A549 (cell line): ENCODE data around the gene AMOTL1.

Source experiments
- BCL3 ChIP-seq: fragments of >200 bp; sonication (Bioruptor Twin); formaldehyde crosslinking; IDR thresholded peaks from 3 replicates; pipeline ENCODE4 v1.6.1; 2016
- CTCF ChIP-seq: fragments of >200 bp; sonication (Bioruptor Twin); formaldehyde crosslinking; IDR thresholded peaks from 3 replicates; pipeline ENCODE4 v1.5.1; 2016
- E2F6 ChIP-seq: IDR thresholded peaks from 2 replicates; pipeline ENCODE4 v1.6.1; 2012; ENCODE audit warnings: low read depth, borderline replicate concordance
- ESRRA ChIP-seq: fragments of 150-350 bp; IDR thresholded peaks from 2 replicates; pipeline ENCODE4 v1.6.1; 2014; ENCODE audit warnings: mild to moderate bottlenecking, low read length, borderline replicate concordance
- HOXA7 ChIP-seq: fragments of 250-450 bp; sonication (Bioruptor Pico); IDR thresholded peaks from 2 replicates; pipeline ENCODE4 v1.5.0; 2020; ENCODE audit warnings: mild to moderate bottlenecking, moderate library complexity
- JUN ChIP-seq, 2 experiments: fragments of >200 bp; sonication (Bioruptor Twin); formaldehyde crosslinking; IDR thresholded peaks; 2 replicates in 1 of 2; 3 replicates in 1 of 2; pipeline ENCODE4 v1.6.1; 2016 to 2017
- JUNB ChIP-seq: fragments of >200 bp; sonication (Bioruptor Twin); formaldehyde crosslinking; IDR thresholded peaks from 2 replicates; pipeline ENCODE4 v1.6.1; 2016
- MAX ChIP-seq: IDR thresholded peaks from 2 replicates; pipeline ENCODE4 v1.6.1; 2012
- NFE2L2 ChIP-seq: fragments of 150-350 bp; conservative IDR thresholded peaks from 2 replicates; pipeline ENCODE4 v1.6.1; 2014; ENCODE audit warnings: low read length
- POLR2A ChIP-seq: IDR thresholded peaks from 2 replicates; pipeline ENCODE4 v1.6.1; 2012; ENCODE audit warnings: mild to moderate bottlenecking, low read length
- POLR2AphosphoS2 ChIP-seq: conservative IDR thresholded peaks from 2 replicates; pipeline ENCODE4 v1.6.1; 2012; ENCODE audit warnings: low read length, improper control_type of control experiment, inconsistent platforms
- TP53 ChIP-seq: fragments of 250-450 bp; sonication (Bioruptor Pico); IDR thresholded peaks from 2 replicates; pipeline ENCODE4 v1.5.0; 2021; ENCODE audit warnings: mild to moderate bottlenecking, moderate library complexity
- USF2 ChIP-seq: fragments of 450-650 bp; IDR thresholded peaks from 2 replicates; pipeline ENCODE4 v1.6.1; 2014; ENCODE audit warnings: antibody characterized with exemption

GRCh38 chr11:94750319-94751217 lies 17.6 kb upstream of the AMOTL1 start:
- no peak for TF ChIP-seq JUN (IDR thresholded peaks at IDR 0.05)
- TF ChIP-seq POLR2AphosphoS2: no peak
- TF ChIP-seq HOXA7 (CRISPR knock-in tag): no peak
- no peak for TF ChIP-seq CTCF
- no peak for TF ChIP-seq POLR2A
- TF ChIP-seq BCL3: no peak
- TF ChIP-seq ESRRA: no peak
- TF ChIP-seq USF2: no peak
- TF ChIP-seq MAX: no peak
- no peak for TF ChIP-seq JUNB
- TF ChIP-seq E2F6: no peak
- TF ChIP-seq TP53 (CRISPR knock-in tag): no peak
- TF ChIP-seq NFE2L2: no peak
